ENCODE results near the gene STAT5B. TPM values are rescaled to one million over a fixed set of nuclear protein-coding genes. Genes with fewer than 3 reads are reported as not detected.
A peak's percentile ranks its signal among the peaks of the same experiment; 100 is the strongest.

The STAT5B gene
- total RNA-seq, 2 donors from 2014 or later = 202 to 225 TPM

DNA sequence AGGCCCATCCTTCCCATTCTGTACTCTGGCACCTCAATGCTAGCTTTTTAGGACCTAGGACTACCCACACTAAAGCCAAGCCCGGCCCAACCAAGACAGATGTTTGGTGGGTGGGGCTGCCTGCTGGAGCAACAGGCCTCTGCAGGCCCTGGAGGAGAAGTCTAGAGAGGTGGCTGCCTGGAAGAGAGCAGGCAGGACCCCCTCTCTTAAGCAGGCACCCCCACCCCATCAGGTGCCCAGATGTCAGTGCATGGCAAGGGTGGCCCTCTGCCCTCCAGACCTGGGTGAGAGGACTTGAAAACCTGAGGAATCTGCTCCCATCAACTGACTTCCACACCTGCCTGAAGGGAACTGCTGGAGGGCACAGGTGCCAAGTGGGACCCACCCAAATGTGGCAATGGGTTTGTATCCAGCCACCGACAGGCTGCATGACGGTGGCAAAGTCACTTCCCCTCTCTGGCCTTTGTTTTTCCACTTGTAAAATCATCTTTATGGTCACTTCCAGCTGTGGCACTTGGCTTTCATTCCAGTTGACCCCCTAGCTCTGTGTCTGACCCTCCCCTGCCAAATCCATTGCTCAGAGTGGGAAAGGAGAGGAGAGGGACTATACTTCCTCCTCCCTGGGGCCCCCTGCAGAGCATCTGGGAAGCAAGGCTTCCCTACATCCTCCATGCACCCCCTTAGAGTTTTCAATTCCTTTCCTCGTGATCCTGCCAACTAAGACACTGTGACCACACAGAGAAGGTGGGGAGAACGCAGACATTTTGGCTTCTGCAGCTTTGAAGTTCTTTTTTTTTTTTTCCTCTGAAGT, 10.4 kb upstream of the STAT5B start:
- peaks cover 36% of the 10 kb centered on the region for H3K4me1 Mint-ChIP-seq
- H3K36me3 Mint-ChIP-seq (ENCODE audit: low read depth) = peaks cover 4% of the 10 kb centered on the region
- H3K9me3 ChIP-seq (ENCODE audit: control insufficient read depth, low read length, poor library complexity, severe bottlenecking) = no peaks in the 10 kb centered on the region
- DNase-seq (no peak), ATAC-seq (no peak)
- no peaks in the 10 kb centered on the region for H3K27me3 Mint-ChIP-seq
- H3K4me3 Mint-ChIP-seq = peak overlapping the region; percentile 96
- peak overlapping the region; percentile 97 for H3K27ac Mint-ChIP-seq

DNA sequence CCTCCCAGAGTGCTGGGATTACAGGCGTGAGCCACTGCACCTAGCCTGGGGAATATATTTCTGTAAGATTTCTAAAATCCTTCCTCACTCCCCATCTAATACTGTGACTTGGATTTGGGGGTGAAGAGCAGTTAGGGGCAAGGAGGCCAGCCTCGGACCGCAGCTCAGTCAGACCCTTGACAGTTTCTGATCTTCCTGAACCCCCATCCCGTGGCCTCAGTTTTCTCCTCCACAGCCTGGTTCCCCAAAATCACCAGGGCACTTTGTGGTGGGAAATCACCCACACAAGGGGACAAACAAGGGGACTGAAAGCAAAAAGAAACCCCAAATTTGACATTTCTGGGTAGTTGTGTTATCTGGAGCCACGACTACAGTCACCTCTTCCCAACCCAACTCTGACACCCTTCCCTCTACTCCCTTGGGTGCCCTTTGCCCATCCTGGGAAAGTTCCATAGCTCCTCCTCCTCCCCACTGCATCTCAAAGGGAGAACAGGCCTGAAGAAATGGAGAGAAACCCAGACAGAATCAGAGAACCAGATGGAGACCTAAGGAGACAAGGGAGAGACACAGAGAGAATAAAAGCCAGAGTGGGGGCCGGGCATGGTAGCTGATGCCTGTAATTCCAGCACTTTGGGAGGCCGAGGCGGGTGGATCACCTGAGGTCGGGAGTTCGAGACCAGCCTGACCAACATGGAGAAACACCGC, 9.3 kb upstream of the STAT5B start:
- Mint-ChIP-seq H3K27ac (peak overlapping the region; percentile 97), H3K27me3 (no peaks in the 10 kb centered on the region), H3K36me3 (ENCODE audit: low read depth) (peaks cover 3% of the 10 kb centered on the region), H3K4me1 (peaks cover 32% of the 10 kb centered on the region), H3K4me3 (peak overlapping the region; percentile 96)
- ATAC-seq = no peak
- DNase-seq = no peak
- no peaks in the 10 kb centered on the region for H3K9me3 ChIP-seq (ENCODE audit: control insufficient read depth, low read length, poor library complexity, severe bottlenecking)

DNA sequence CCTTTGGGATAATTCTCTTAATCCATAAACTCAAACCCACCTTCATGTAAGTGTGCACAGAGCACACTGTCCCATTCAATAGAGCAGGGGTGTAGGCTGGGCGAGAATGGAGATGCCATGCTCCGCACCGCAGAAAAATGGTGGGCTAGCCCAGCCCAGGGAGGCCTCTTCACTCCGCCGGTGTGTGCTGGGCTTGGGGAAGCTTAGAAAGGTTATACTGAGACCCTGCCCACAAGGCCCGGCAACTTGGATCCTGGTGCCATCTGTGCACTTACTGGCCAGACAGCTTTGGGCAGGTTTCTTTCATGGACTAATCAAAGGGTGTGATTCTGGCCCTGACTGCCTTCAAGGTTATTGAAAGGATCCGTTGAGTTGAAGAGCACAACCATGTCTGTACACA, 8.4 kb upstream of the STAT5B start:
- Mint-ChIP-seq H3K4me3 (no peak overlapping the region), H3K36me3 (ENCODE audit: low read depth) (no peaks in the 10 kb centered on the region), H3K27ac (peak overlapping the region; percentile 67), H3K4me1 (peaks cover 25% of the 10 kb centered on the region), H3K27me3 (no peaks in the 10 kb centered on the region)
- DNase-seq = no peak
- H3K9me3 ChIP-seq (ENCODE audit: control insufficient read depth, low read length, poor library complexity, severe bottlenecking) = no peaks in the 10 kb centered on the region
- ATAC-seq = no peak

DNA sequence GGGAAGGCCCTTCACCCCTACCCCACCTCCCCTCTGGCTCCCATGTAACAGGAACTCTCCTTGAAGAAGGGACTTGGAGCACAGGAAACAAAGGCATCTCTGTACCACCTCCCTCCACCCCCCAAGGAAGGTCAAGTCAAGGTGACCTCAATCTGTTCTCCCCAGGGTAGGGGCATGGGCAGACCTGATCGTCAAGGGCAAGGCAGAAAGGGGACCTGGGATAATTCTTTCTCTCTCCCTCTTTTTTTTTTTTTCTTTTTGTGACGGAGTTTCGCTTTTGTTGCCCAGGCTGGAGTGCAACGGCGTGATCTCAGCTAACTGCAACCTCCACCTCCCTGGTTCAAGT, 7.8 kb upstream of the STAT5B start:
- peaks cover 21% of the 10 kb centered on the region for H3K4me1 Mint-ChIP-seq
- no peaks in the 10 kb centered on the region for H3K27me3 Mint-ChIP-seq
- ATAC-seq = no peak
- no peaks in the 10 kb centered on the region for H3K9me3 ChIP-seq (ENCODE audit: control insufficient read depth, low read length, poor library complexity, severe bottlenecking)
- no peak for DNase-seq
- no peak overlapping the region for H3K4me3 Mint-ChIP-seq
- H3K36me3 Mint-ChIP-seq (ENCODE audit: low read depth) = no peaks in the 10 kb centered on the region
- peak overlapping the region; percentile 67 for H3K27ac Mint-ChIP-seq

DNA sequence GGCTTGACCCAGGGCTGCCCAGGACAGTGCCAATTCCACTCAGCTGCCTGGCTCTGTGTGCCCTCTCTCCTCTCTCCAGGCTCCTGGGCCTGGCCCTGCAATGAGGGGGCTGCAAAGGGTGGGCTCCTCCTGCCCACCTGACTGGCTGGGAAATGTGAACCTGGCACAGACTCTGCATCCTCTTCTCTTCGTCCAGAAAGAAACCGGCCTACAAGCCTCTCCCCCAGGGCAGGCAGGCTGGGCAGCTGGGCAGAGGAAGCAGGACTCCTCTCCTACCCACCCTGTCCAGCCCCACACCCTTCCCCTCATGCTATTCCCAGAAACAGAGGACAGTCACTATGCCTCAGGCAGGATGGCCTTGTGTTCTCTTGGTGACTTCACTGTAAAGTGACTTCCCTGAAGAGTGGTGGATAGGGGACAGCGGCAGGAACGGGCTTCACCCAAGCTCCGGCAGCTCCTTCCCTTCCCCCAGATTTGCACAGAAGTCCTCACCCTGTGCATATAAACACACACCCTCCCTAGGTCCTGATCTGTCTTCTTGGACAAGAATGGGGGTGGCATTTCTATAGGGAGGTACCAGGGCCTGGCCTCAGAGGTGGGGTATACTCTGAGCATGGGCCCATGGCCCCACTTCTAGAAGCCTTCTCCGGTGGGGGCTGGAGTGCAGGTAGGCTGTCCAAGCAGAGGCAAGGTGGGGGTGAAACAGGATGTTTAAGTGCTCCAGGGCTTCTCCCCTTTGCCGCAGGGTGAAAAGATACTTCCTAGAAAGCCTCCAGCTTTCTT, 7.2 kb upstream of the STAT5B start:
- H3K9me3 ChIP-seq (ENCODE audit: control insufficient read depth, low read length, poor library complexity, severe bottlenecking) = no peaks in the 10 kb centered on the region
- Mint-ChIP-seq H3K27me3 (no peaks in the 10 kb centered on the region), H3K4me3 (no peak overlapping the region), H3K4me1 (peaks cover 19% of the 10 kb centered on the region), H3K36me3 (ENCODE audit: low read depth) (no peaks in the 10 kb centered on the region), H3K27ac (peak overlapping the region; percentile 29)
- ATAC-seq (no peak), DNase-seq (no peak)

DNA sequence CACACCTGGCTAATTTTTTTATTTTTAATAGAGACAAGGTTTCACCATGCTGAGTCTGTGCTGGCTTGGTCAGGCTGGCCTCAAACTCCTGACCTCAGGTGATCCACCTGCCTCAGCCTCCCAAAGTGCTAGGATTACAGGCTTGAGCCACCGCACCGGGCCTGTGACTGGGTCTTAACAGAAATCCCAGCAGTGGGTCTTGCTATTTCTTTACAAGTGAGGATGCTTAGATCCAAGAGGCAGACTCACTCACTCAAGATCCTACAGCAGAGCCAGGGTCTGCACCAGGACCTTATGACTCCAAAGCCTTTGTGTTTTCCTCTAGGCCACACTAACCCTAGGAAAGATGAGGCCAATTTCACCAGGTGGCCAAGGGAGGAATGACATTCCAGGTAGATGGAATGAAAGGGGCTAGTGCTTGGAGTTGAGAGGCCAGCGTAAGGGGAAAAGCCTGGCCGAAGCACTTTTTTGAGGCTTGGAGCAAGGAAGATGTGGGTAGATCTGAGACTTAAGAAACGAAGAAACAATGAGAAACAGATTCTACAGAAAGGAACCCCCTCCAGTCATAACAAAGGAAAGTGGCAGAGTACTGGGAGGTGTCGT, 6.4 kb upstream of the STAT5B start:
- ATAC-seq (no peak), DNase-seq (no peak)
- Mint-ChIP-seq H3K27ac (no peak overlapping the region), H3K4me3 (no peak overlapping the region), H3K4me1 (peaks cover 20% of the 10 kb centered on the region), H3K27me3 (no peaks in the 10 kb centered on the region), H3K36me3 (ENCODE audit: low read depth) (no peaks in the 10 kb centered on the region)
- no peaks in the 10 kb centered on the region for H3K9me3 ChIP-seq (ENCODE audit: control insufficient read depth, low read length, poor library complexity, severe bottlenecking)

DNA sequence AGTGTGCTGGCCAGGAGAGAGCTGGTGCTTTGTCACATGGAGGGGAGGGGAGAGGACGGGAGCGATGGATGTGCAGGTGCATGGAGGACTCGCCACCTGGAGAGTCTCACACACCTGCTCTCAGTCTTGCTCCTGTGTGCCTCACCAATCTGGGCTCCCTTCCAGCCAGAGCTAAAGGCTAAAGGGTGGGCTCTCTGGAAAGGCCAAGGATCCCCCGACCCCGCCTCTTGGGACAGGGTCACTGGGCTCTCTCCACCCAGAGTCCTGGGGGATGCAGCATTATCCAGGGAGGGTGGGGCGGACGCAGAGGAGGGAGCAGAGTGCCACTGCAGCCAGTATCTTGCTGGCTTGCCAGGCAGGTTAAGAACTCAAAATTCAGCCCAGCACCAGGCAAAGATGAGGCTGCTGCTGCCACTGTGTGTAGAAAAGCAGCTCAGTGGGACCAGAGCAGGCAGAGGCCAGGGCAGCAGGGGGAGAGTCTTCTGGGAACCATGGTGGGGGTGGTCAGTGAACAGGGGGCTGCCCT, 5.4 kb upstream of the STAT5B start:
- H3K27ac Mint-ChIP-seq = no peak overlapping the region
- no peak for ATAC-seq
- H3K27me3 Mint-ChIP-seq = no peaks in the 10 kb centered on the region
- H3K4me3 Mint-ChIP-seq = no peak overlapping the region
- no peak for DNase-seq
- H3K36me3 Mint-ChIP-seq (ENCODE audit: low read depth) = no peaks in the 10 kb centered on the region
- no peaks in the 10 kb centered on the region for H3K9me3 ChIP-seq (ENCODE audit: control insufficient read depth, low read length, poor library complexity, severe bottlenecking)
- H3K4me1 Mint-ChIP-seq = peaks cover 18% of the 10 kb centered on the region

DNA sequence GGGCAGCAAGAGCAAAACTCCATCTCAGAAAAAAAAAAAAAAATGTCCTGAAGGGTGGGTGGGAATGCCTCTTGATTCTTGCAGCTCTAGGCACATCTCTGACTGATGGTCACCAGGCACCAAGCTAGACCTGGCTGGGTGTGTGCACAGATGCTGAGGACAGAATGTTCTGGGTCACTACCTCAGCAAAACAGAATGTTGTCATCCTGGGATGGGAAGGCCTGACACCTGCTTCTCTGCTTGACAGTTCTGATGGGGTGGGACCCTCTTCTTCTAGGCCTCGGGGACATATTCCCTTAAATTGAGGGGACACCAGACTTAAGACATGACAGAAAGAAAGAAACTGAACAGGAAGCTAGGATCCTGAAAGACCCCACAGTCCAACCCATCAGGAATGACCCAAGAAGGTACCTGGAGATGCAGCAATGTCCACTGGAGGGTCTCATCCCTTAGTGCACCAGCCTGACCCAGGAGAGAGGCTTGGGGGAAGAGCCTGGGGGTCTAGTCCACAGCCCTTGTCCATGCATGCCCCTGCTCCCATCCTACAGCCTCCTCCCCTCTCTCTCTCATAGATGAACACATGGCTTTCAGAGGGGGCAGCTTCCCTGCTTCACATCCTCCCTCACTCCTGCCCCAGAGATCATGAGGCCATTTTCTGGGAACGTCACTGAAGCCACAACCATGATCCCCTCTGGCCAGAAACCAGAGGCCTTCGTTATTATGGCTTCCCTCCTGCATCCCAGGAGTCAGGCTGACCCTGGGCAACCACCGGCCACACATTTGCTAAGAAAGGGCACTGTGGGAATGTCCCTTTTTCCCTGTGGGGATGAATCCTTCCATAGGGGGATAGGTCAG, 3.8 kb upstream of the STAT5B start:
- H3K9me3 ChIP-seq (ENCODE audit: control insufficient read depth, low read length, poor library complexity, severe bottlenecking) = no peaks in the 10 kb centered on the region
- Mint-ChIP-seq H3K4me1 (peaks cover 19% of the 10 kb centered on the region), H3K27me3 (no peaks in the 10 kb centered on the region), H3K4me3 (no peak overlapping the region), H3K36me3 (ENCODE audit: low read depth) (peaks cover 4% of the 10 kb centered on the region), H3K27ac (peak overlapping the region; percentile 47)
- no peak for DNase-seq
- no peak for ATAC-seq

DNA sequence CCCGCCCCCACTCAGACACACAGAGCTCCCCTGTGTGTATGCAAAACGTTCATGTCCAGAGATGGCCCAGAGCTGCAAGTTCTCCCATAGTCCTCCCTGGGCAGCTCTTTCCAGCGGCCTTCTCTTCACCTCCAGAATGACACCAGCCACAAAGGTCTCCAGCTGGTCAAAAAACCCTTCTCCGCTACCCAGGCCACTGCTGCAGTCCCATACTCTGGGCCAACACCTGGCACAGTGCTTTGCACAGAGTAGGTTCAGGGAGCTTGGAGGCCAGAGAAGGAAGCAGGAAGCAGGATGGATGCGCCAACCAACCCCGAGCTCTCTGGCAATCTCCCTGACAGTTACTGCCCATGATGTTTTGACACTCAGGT, 1.1 kb upstream of the STAT5B start:
- DNase-seq = no peak
- H3K4me1 Mint-ChIP-seq = peaks cover 34% of the 10 kb centered on the region
- peaks cover 4% of the 10 kb centered on the region for H3K36me3 Mint-ChIP-seq (ENCODE audit: low read depth)

DNA sequence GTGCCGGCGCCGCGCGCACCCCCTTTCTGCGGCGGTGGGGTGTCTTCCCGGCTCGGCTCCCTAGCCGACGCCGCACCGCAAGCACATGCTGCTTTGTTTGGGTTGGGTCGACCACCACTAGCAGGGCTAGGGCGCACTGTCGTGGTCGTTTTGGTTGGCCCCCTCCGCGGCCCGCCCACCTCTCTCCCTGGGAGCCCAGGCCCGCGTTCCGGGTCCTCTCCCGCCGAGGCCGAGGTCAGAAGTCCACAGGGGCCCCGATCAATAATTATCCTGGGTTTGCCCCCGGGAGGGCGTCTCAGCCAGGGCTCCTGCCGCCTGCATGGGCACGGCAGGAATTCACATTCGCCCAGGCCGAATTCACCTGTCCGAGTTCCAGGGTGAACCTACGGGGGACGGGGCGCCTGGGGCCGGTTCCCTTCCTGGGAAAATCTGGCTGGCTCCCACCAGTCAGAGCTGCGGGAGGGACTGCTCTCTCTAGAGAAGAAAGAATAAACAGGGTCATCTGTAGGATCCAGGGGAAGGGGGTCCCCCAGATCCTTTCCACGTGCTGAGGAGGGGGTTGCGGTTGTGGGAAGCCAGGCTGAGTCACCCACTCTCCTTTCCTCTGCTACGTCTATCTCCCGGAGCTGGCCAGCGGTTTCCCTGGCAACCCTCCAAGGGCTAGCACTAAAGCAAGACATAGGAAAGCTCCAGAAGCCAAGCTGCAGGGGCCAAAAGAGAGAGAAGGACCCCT, 584 bp upstream of the STAT5B start:
- H3K27ac Mint-ChIP-seq = peak overlapping the region; percentile 90
- H3K9me3 ChIP-seq (ENCODE audit: control insufficient read depth, low read length, poor library complexity, severe bottlenecking) = no peaks in the 10 kb centered on the region
- H3K27me3 Mint-ChIP-seq = no peaks in the 10 kb centered on the region
- peak in 1 of 3 donors; percentile 46 for DNase-seq
- peaks cover 4% of the 10 kb centered on the region for H3K36me3 Mint-ChIP-seq (ENCODE audit: low read depth)
- peaks cover 39% of the 10 kb centered on the region for H3K4me1 Mint-ChIP-seq
- ATAC-seq = no peak
- peak overlapping the region; percentile 86 for H3K4me3 Mint-ChIP-seq

More for the DNA sequence above, 1.1 kb upstream of the STAT5B start:
- H3K4me3 Mint-ChIP-seq = peak overlapping the region; percentile 86
- H3K9me3 ChIP-seq (ENCODE audit: control insufficient read depth, low read length, poor library complexity, severe bottlenecking) = no peaks in the 10 kb centered on the region
- no peak for ATAC-seq
- peak overlapping the region; percentile 90 for H3K27ac Mint-ChIP-seq
- no peaks in the 10 kb centered on the region for H3K27me3 Mint-ChIP-seq

DNA sequence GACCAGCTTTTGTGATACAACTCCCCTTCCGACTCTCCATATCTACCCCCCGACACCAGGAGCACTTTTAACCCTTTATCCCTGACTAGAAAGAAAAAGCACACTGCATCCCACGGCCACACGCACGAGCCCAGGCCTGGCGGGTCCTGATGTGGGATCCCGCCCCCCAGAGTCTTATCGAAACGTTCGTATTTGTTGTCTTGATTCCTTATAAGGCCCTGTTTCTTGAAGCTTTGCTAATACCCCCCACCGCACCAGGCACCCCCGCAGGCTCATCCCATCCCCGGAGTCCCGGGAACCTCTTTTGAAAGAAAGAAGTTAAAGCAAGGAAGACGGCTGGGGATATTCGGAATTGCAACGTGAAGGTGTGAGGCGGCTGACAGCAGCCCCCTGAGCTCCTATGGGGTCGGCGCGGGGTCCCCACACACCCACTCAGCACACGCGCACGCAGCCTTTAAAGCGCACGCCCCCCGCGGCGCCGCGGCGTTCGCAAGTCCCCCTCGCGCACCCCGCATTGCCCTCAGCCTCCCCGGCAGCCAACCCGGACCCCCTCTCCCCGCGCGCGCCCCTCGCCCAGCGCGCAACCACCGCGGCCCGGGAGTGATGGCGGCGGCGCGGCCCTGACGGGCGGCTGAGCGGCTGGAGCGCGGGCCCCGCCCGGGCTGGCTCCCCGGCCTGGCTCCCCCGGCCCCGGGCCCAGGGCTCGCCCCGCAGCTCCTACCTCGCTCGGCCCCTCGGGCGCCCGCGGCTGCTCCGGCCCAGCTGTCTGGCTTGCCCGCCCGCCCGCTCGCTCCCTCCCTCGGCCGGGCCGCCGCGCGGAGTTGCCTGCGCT, 448 bp downstream of the STAT5B start:
- peaks cover 48% of the 10 kb centered on the region for H3K4me1 Mint-ChIP-seq
- DNase-seq = peak; percentile 23 to 31 (median 28)
- H3K4me3 Mint-ChIP-seq = peak overlapping the region; percentile 100
- H3K36me3 Mint-ChIP-seq (ENCODE audit: low read depth) = peaks cover 4% of the 10 kb centered on the region
- H3K27ac Mint-ChIP-seq = peak overlapping the region; percentile 100
- peak; percentile 40 for ATAC-seq
- H3K27me3 Mint-ChIP-seq = no peaks in the 10 kb centered on the region
- no peaks in the 10 kb centered on the region for H3K9me3 ChIP-seq (ENCODE audit: control insufficient read depth, low read length, poor library complexity, severe bottlenecking)
